Spleen (tissue), 7 donors: ENCODE measurements around the gene SLC22A23.

Experiments used
- CTCF ChIP-seq, 11 experiments: fragments of 200-600 bp in 7 of 11; fragments of 450-650 bp in 4 of 11; sonication (generic) in 4 of 11; IDR thresholded peaks in 8 of 11; conservative IDR thresholded peaks in 3 of 11; 1 replicate in 7 of 11; 2 replicates in 4 of 11; pipeline versions ENCODE4 v1.4.0 to v1.8.0; 2016 to 2021; ENCODE audit warnings: antibody characterized with exemption in 11 of 11, inconsistent platforms in 4 of 11, mild to moderate bottlenecking in 1 of 11
- POLR2A ChIP-seq, 3 donors: fragments of 450-650 bp; IDR thresholded peaks; one replicate each; pipeline ENCODE4 v1.5.1; 2017; ENCODE audit warnings: antibody characterized with exemption in 3 of 3, mild to moderate bottlenecking in 1 of 3
- POLR2AphosphoS5 ChIP-seq, 3 donors: sonication (generic); formaldehyde crosslinking; IDR thresholded peaks; one replicate each; pipeline ENCODE4 v1.5.1; 2017; ENCODE audit warnings: antibody characterized with exemption in 3 of 3
- donor health status: DM: no; HTN: no; CAD: no; lungs with moderate emphysema.
- donor health status: DM: no; HTN: no; CAD: no.
- donor health status: DM: no; HTN: no; CAD: no.

- TF ChIP-seq POLR2AphosphoS5 (IDR thresholded peaks at IDR 0.05) (no peak), CTCF (IDR thresholded peaks at IDR 0.05 in 8 of 11, conservative IDR thresholded peaks at IDR 0.05 in 3 of 11) (no peak), POLR2A (IDR thresholded peaks at IDR 0.05) (no peak)
These were observed 195.4 kb downstream of the SLC22A23 start for GRCh38 chr6:3261518-3261820.
